ENCODE data around the gene GLIS1. TPM values are rescaled to one million over a fixed set of nuclear protein-coding genes. Genes with fewer than 3 reads are reported as not detected.
A peak's percentile ranks its signal among the peaks of the same experiment; 100 is the strongest.

Gene GLIS1
- total RNA-seq, 2 donors from 2014 or later: not detected

GRCh38 chr1:53545663-53546408 lies 193.1 kb downstream of the GLIS1 start:
- Mint-ChIP-seq H3K27me3 (peaks cover 10% of the 10 kb centered on the region), H3K4me1 (no peaks in the 10 kb centered on the region), H3K27ac (no peak overlapping the region), H3K4me3 (no peak overlapping the region), H3K9me3 (no peaks in the 10 kb centered on the region), H3K36me3 (ENCODE audit: low read depth) (no peaks in the 10 kb centered on the region)
- peak; percentile 24 for ATAC-seq (replicated peaks)

GRCh38 chr1:53544728-53545515 lies 194.0 kb downstream of the GLIS1 start:
- no peaks in the 10 kb centered on the region for H3K4me1 Mint-ChIP-seq
- no peak for ATAC-seq (replicated peaks)
- H3K9me3 Mint-ChIP-seq: no peaks in the 10 kb centered on the region
- no peaks in the 10 kb centered on the region for H3K36me3 Mint-ChIP-seq (ENCODE audit: low read depth)
- H3K27ac Mint-ChIP-seq: no peak overlapping the region
- H3K27me3 Mint-ChIP-seq: peaks cover 10% of the 10 kb centered on the region
- H3K4me3 Mint-ChIP-seq: no peak overlapping the region

- Mint-ChIP-seq H3K27ac (no peak overlapping the region), H3K4me1 (no peaks in the 10 kb centered on the region), H3K4me3 (no peak overlapping the region)
Measured at GRCh38 chr1:53543778-53544695, 194.9 kb downstream of the GLIS1 start.

GRCh38 chr1:53543130-53543777 lies 195.7 kb downstream of the GLIS1 start:
- Mint-ChIP-seq H3K27me3 (peaks cover 10% of the 10 kb centered on the region), H3K36me3 (ENCODE audit: low read depth) (no peaks in the 10 kb centered on the region), H3K4me1 (no peaks in the 10 kb centered on the region), H3K9me3 (no peaks in the 10 kb centered on the region), H3K4me3 (no peak overlapping the region), H3K27ac (no peak overlapping the region)
- no peak for ATAC-seq (replicated peaks)

More at GRCh38 chr1:53543778-53544695, 194.9 kb downstream of the GLIS1 start:
- Mint-ChIP-seq H3K36me3 (ENCODE audit: low read depth) (no peaks in the 10 kb centered on the region), H3K9me3 (no peaks in the 10 kb centered on the region), H3K27me3 (peaks cover 11% of the 10 kb centered on the region)
- no peak for ATAC-seq (replicated peaks)

GRCh38 chr1:53542551-53542950 lies 196.4 kb downstream of the GLIS1 start:
- peaks cover 10% of the 10 kb centered on the region for H3K27me3 Mint-ChIP-seq

GRCh38 chr1:53541761-53542550 lies 197.0 kb downstream of the GLIS1 start:
- H3K4me3 Mint-ChIP-seq: no peak overlapping the region

More at GRCh38 chr1:53542551-53542950, 196.4 kb downstream of the GLIS1 start:
- no peak overlapping the region for H3K27ac Mint-ChIP-seq
- no peak for ATAC-seq (replicated peaks)
- H3K4me1 Mint-ChIP-seq: no peaks in the 10 kb centered on the region
- no peak overlapping the region for H3K4me3 Mint-ChIP-seq
- no peaks in the 10 kb centered on the region for H3K36me3 Mint-ChIP-seq (ENCODE audit: low read depth)
- no peaks in the 10 kb centered on the region for H3K9me3 Mint-ChIP-seq

GRCh38 chr1:53541263-53541625 lies 197.7 kb downstream of the GLIS1 start:
- no peaks in the 10 kb centered on the region for H3K4me1 Mint-ChIP-seq
- no peak overlapping the region for H3K27ac Mint-ChIP-seq
- peaks cover 10% of the 10 kb centered on the region for H3K27me3 Mint-ChIP-seq
- no peak for ATAC-seq (replicated peaks)
- no peaks in the 10 kb centered on the region for H3K9me3 Mint-ChIP-seq
- no peak overlapping the region for H3K4me3 Mint-ChIP-seq
- H3K36me3 Mint-ChIP-seq (ENCODE audit: low read depth): no peaks in the 10 kb centered on the region

More at GRCh38 chr1:53541761-53542550, 197.0 kb downstream of the GLIS1 start:
- Mint-ChIP-seq H3K4me1 (no peaks in the 10 kb centered on the region), H3K36me3 (ENCODE audit: low read depth) (no peaks in the 10 kb centered on the region), H3K27ac (no peak overlapping the region), H3K9me3 (no peaks in the 10 kb centered on the region), H3K27me3 (peaks cover 10% of the 10 kb centered on the region)
- ATAC-seq (replicated peaks): no peak

- no peaks in the 10 kb centered on the region for H3K36me3 Mint-ChIP-seq (ENCODE audit: low read depth)
- no peaks in the 10 kb centered on the region for H3K4me1 Mint-ChIP-seq
- no peak overlapping the region for H3K27ac Mint-ChIP-seq
- ATAC-seq (replicated peaks): no peak
- H3K27me3 Mint-ChIP-seq: peaks cover 10% of the 10 kb centered on the region
- no peaks in the 10 kb centered on the region for H3K9me3 Mint-ChIP-seq
- no peak overlapping the region for H3K4me3 Mint-ChIP-seq
Measured at GRCh38 chr1:53540604-53541262, 198.2 kb downstream of the GLIS1 start.

GRCh38 chr1:53539711-53540603 lies 199.0 kb downstream of the GLIS1 start:
- Mint-ChIP-seq H3K4me3 (no peak overlapping the region), H3K9me3 (no peaks in the 10 kb centered on the region), H3K27me3 (peaks cover 10% of the 10 kb centered on the region), H3K36me3 (ENCODE audit: low read depth) (no peaks in the 10 kb centered on the region), H3K27ac (no peak overlapping the region), H3K4me1 (no peaks in the 10 kb centered on the region)
- no peak for ATAC-seq (replicated peaks)

GRCh38 chr1:53539226-53539625 lies 199.7 kb downstream of the GLIS1 start:
- H3K27ac Mint-ChIP-seq: no peak overlapping the region
- no peaks in the 10 kb centered on the region for H3K36me3 Mint-ChIP-seq (ENCODE audit: low read depth)
- H3K9me3 Mint-ChIP-seq: no peaks in the 10 kb centered on the region
- H3K4me3 Mint-ChIP-seq: no peak overlapping the region
- ATAC-seq (replicated peaks): no peak
- H3K4me1 Mint-ChIP-seq: no peaks in the 10 kb centered on the region
- peaks cover 7% of the 10 kb centered on the region for H3K27me3 Mint-ChIP-seq

GRCh38 chr1:53536606-53537005 lies 202.4 kb downstream of the GLIS1 start:
- Mint-ChIP-seq H3K4me1 (no peaks in the 10 kb centered on the region), H3K36me3 (ENCODE audit: low read depth) (no peaks in the 10 kb centered on the region), H3K4me3 (no peak overlapping the region), H3K9me3 (no peaks in the 10 kb centered on the region), H3K27ac (no peak overlapping the region), H3K27me3 (peaks cover 7% of the 10 kb centered on the region)
- no peak for ATAC-seq (replicated peaks)

- H3K27me3 Mint-ChIP-seq: peaks cover 4% of the 10 kb centered on the region
- H3K9me3 Mint-ChIP-seq: no peaks in the 10 kb centered on the region
- no peak overlapping the region for H3K4me3 Mint-ChIP-seq
- no peaks in the 10 kb centered on the region for H3K4me1 Mint-ChIP-seq
- no peak overlapping the region for H3K27ac Mint-ChIP-seq
- no peak for ATAC-seq (replicated peaks)
- H3K36me3 Mint-ChIP-seq (ENCODE audit: low read depth): no peaks in the 10 kb centered on the region
Measured at GRCh38 chr1:53535846-53536245, 203.1 kb downstream of the GLIS1 start.
